PC-3 (cell line): ENCODE measurements around the gene CTNNA3. TPM values are rescaled to one million over a fixed set of nuclear protein-coding genes. Genes with fewer than 3 reads are reported as not detected.

ENCODE experiments used
- ATAC-seq: fragments of 200-7000 bp; cut with Tn5 transposase; 2 replicates; pipeline ENCODE4 v1.9.1; 2020; ENCODE audit warnings: mild to moderate bottlenecking, moderate library complexity
- BruUV-seq: library from RNA; stranded (reverse); fragments of 400-500 nt; replicated peaks from 2 replicates; lab custom pipeline; 2021; lab: Mats Ljungman, UMichigan
- CTCF ChIA-PET: fragments of 300-600 bp; sonication (Branson Sonifier 250); formaldehyde crosslinking; loops from one replicate; lab custom pipeline; 2022; ENCODE audit warnings: antibody characterized with exemption; lab: Charles Lee
- POLR2A ChIA-PET: fragments of 300-600 bp; sonication (Branson Sonifier 250); formaldehyde crosslinking; loops from one replicate; lab custom pipeline; 2022; ENCODE audit warnings: antibody characterized with exemption; ENCODE audit not compliant: unreplicated experiment; lab: Charles Lee
- DNase-seq: peaks from one replicate; pipeline ENCODE4 v3.0.0-alpha.2; 2015
- H2AFZ ChIP-seq: fragments of 300-600 bp; sonication (generic); 2 replicates; pipeline ENCODE4 v1.6.0; 2016; ENCODE audit warnings: antibody characterized with exemption, low read length
- H3F3A ChIP-seq: fragments of 300-600 bp; sonication (generic); one replicate; pipeline ENCODE4 v1.6.0; 2017; ENCODE audit warnings: antibody characterized with exemption, low read length, control low read depth, mild to moderate bottlenecking; ENCODE audit not compliant: unreplicated experiment
- H3K27ac ChIP-seq: fragments of 300-600 bp; sonication (generic); 2 replicates; pipeline ENCODE4 v1.5.1; 2016; ENCODE audit warnings: mild to moderate bottlenecking, low read length
- H3K27me3 ChIP-seq: fragments of 300-600 bp; sonication (generic); 2 replicates; pipeline ENCODE4 v1.6.1; 2016; ENCODE audit warnings: low read length, mixed read lengths
- H3K36me3 ChIP-seq: fragments of 300-600 bp; sonication (generic); 2 replicates; pipeline ENCODE4 v1.6.1; 2016; ENCODE audit warnings: low read depth, mixed run types, low read length, mixed read lengths
- H3K4me1 ChIP-seq: fragments of 300-600 bp; sonication (generic); 2 replicates; pipeline ENCODE4 v1.5.1; 2016; ENCODE audit warnings: low read length; ENCODE audit not compliant: insufficient read depth
- H3K4me2 ChIP-seq: fragments of 300-600 bp; sonication (generic); 2 replicates; pipeline ENCODE4 v1.6.0; 2016; ENCODE audit warnings: low read length
- H3K4me3 ChIP-seq: fragments of 300-600 bp; sonication (generic); 2 replicates; pipeline ENCODE4 v1.5.1; 2016; ENCODE audit warnings: mild to moderate bottlenecking, low read length, mixed read lengths
- H3K79me2 ChIP-seq: fragments of 300-600 bp; sonication (generic); 2 replicates; pipeline ENCODE4 v1.6.1; 2017; ENCODE audit warnings: low read length, mixed read lengths
- H3K9ac ChIP-seq: fragments of 300-600 bp; sonication (generic); 2 replicates; pipeline ENCODE4 v1.6.0; 2016; ENCODE audit warnings: mild to moderate bottlenecking, low read length
- H3K9me2 ChIP-seq: fragments of 300-600 bp; sonication (generic); replicated peaks from 2 replicates; pipeline ENCODE4 v1.6.1; 2016; ENCODE audit warnings: mixed run types, low read length, mixed read lengths
- H3K9me3 ChIP-seq: fragments of 300-600 bp; sonication (generic); 2 replicates; pipeline ENCODE4 v1.6.1; 2016; ENCODE audit warnings: low read length, mixed read lengths
- H4K20me1 ChIP-seq: fragments of 300-600 bp; sonication (generic); 2 replicates; pipeline ENCODE4 v1.6.1; 2016; ENCODE audit warnings: low read length, mixed read lengths
- CTCF ChIP-seq: fragments of 300-600 bp; sonication (generic); conservative IDR thresholded peaks from 2 replicates; pipeline ENCODE4 v1.5.1; 2017; ENCODE audit warnings: antibody characterized with exemption, low read depth, mild to moderate bottlenecking, low read length
- EZH2 ChIP-seq: fragments of 300-600 bp; sonication (generic); IDR thresholded peaks from one replicate; pipeline ENCODE4 v1.6.1; 2017; ENCODE audit warnings: antibody characterized with exemption, mild to moderate bottlenecking, low read length; ENCODE audit not compliant: unreplicated experiment
- EZH2phosphoT487 ChIP-seq: fragments of 300-600 bp; sonication (generic); IDR thresholded peaks from 2 replicates; pipeline ENCODE4 v1.6.1; 2018; ENCODE audit warnings: mild to moderate bottlenecking, antibody characterized with exemption, low read length, borderline replicate concordance
- intact Hi-C: fragments of 100-400 bp; cut with micrococcal nuclease; formaldehyde crosslinking; loops from 2 replicates; pipeline ENCODE4 v1.9.0; 2023
- total RNA-seq: library from RNA; depleted of rRNA; stranded (reverse); fragments of >200 nt; gene quantifications from 2 replicates; pipeline ENCODE4 v1.2.3, GENCODE V29; 2014

CTNNA3 gene
- total RNA-seq, 1 experiment from 2014 or later, result 1.9 TPM

- Histone ChIP-seq H3K4me2 (peak overlapping the region; percentile 7; the same call in 1 of the 2 replicates), H3K27ac (peak overlapping the region; percentile 44), H3K9me2 (no peaks in the 10 kb centered on the region), H4K20me1 (no peaks in the 10 kb centered on the region), H2AFZ (no peak overlapping the region), H3K27me3 (no peaks in the 10 kb centered on the region), H3K9ac (no peak overlapping the region), H3K4me3 (no peak overlapping the region), H3K4me1 (peaks cover 21% of the 10 kb centered on the region), H3K9me3 (no peaks in the 10 kb centered on the region), H3K36me3 (no peaks in the 10 kb centered on the region), H3F3A (no peaks in the 10 kb centered on the region), H3K79me2 (no peaks in the 10 kb centered on the region)
- TF ChIP-seq EZH2 (no peak), EZH2phosphoT487 (no peak), CTCF (no peak)
- BruUV-seq, result no TSS peak
- peak; percentile 70 for DNase-seq
- CTCF ChIA-PET, result no interaction called here
- intact Hi-C loops, result no loop called here
- peak; percentile 74 for ATAC-seq
- POLR2A ChIA-PET, result interaction anchor here (0.6 kb wide), 2 partner anchors 244 to 634 kb away, joined by 3 read pairs; no protein-coding TSS in a partner anchor
Measured at GRCh38 chr10:66783316-66783715, 912.7 kb downstream of the CTNNA3 start.

- ATAC-seq, result peak; percentile 51
- TF ChIP-seq CTCF (no peak), EZH2phosphoT487 (no peak), EZH2 (no peak)
- H3K27me3 ChIP-seq, result no peaks in the 10 kb centered on the region
Measured at GRCh38 chr10:66782776-66783175, 913.2 kb downstream of the CTNNA3 start.

GRCh38 chr10:66782144-66782543 lies 913.9 kb downstream of the CTNNA3 start:
- intact Hi-C loops, result no loop called here

More at GRCh38 chr10:66782776-66783175, 913.2 kb downstream of the CTNNA3 start:
- Histone ChIP-seq H3K4me3 (no peak overlapping the region), H3K79me2 (no peaks in the 10 kb centered on the region), H4K20me1 (no peaks in the 10 kb centered on the region), H3K9me3 (no peaks in the 10 kb centered on the region), H3K9me2 (no peaks in the 10 kb centered on the region), H3K36me3 (no peaks in the 10 kb centered on the region), H3K9ac (no peak overlapping the region), H3K27ac (peak overlapping the region; percentile 44), H3K4me2 (peak overlapping the region; percentile 7), H2AFZ (0 out of 2 replicates have a peak overlapping the region, but pooled peaks have one; percentile 3), H3F3A (no peaks in the 10 kb centered on the region), H3K4me1 (peaks cover 21% of the 10 kb centered on the region)
- intact Hi-C loops, result no loop called here
- no TSS peak for BruUV-seq
- DNase-seq, result peak; percentile 69
- POLR2A ChIA-PET, result interaction anchor here (0.6 kb wide), 2 partner anchors 243 to 634 kb away, joined by 3 read pairs; no protein-coding TSS in a partner anchor
- CTCF ChIA-PET, result no interaction called here

More at GRCh38 chr10:66782144-66782543, 913.9 kb downstream of the CTNNA3 start:
- BruUV-seq, result no TSS peak
- no peak overlapping the region for H3K4me2 ChIP-seq
- no peak overlapping the region for H3K27ac ChIP-seq
- H3K4me1 ChIP-seq, result peaks cover 21% of the 10 kb centered on the region
- no peaks in the 10 kb centered on the region for H3K36me3 ChIP-seq
- DNase-seq, result no peak
- no peaks in the 10 kb centered on the region for H3F3A ChIP-seq
- no peaks in the 10 kb centered on the region for H3K9me3 ChIP-seq
- POLR2A ChIA-PET, result no interaction called here
- no peaks in the 10 kb centered on the region for H3K79me2 ChIP-seq
- CTCF ChIA-PET, result no interaction called here
- H2AFZ ChIP-seq, result no peak overlapping the region
- TF ChIP-seq CTCF (no peak), EZH2phosphoT487 (no peak), EZH2 (no peak)
- no peak for ATAC-seq
- no peaks in the 10 kb centered on the region for H3K9me2 ChIP-seq
- no peak overlapping the region for H3K9ac ChIP-seq
- no peak overlapping the region for H3K4me3 ChIP-seq
- H3K27me3 ChIP-seq, result no peaks in the 10 kb centered on the region
- H4K20me1 ChIP-seq, result no peaks in the 10 kb centered on the region
